Activated CD8-positive, alpha-beta memory T cell treated with anti-CD3 and anti-CD28 coated beads, Interleukin-2, amount 50 U/mL, for 4 hours (primary cell): ENCODE results near the gene LIG1.
"Not testable (repeated sequence)": the region's sequence is repeated elsewhere in the genome, so short reads cannot be mapped to it uniquely, and the experiment has no call there.

Source experiments
- DNase-seq: peaks from one replicate; pipeline ENCODE4 v3.0.0-alpha.2; 2020

LIG1 gene

GRCh38 chr19:48120505-48120904 is 49.6 kb downstream of the LIG1 start:
- no peak for DNase-seq

- no peak for DNase-seq
These were observed 52.0 kb downstream of the LIG1 start for GRCh38 chr19:48118131-48118517.

GRCh38 chr19:48117515-48118130 is 52.5 kb downstream of the LIG1 start:
- DNase-seq = no peak

- DNase-seq = no peak
These were observed 56.8 kb downstream of the LIG1 start for GRCh38 chr19:48113190-48113917.

GRCh38 chr19:48111280-48111679 is 58.9 kb downstream of the LIG1 start:
- no peak for DNase-seq

- DNase-seq = peak; percentile 80
These were observed 59.7 kb downstream of the LIG1 start, which contains the start of gene PLA2G4C for GRCh38 chr19:48110350-48110966. TSS of gene PLA2G4C (minus strand) at chr19:48110817. CDS start at chr19:48106529, 4,288 bp downstream.

- no peak for DNase-seq
These were observed 61.0 kb downstream of the LIG1 start for GRCh38 chr19:48108997-48109782.

GRCh38 chr19:48103922-48104321 is 66.2 kb downstream of the LIG1 start:
- no peak for DNase-seq

GRCh38 chr19:48102870-48103751 is 67.0 kb downstream of the LIG1 start:
- no peak for DNase-seq

- no peak for DNase-seq
These were observed 74.5 kb downstream of the LIG1 start for GRCh38 chr19:48095612-48096175.

GRCh38 chr19:48094855-48095203 is 75.3 kb downstream of the LIG1 start:
- no peak for DNase-seq

- DNase-seq = no peak
These were observed 75.9 kb downstream of the LIG1 start for GRCh38 chr19:48094129-48094854.

GRCh38 chr19:48091111-48091718 is 78.9 kb downstream of the LIG1 start:
- DNase-seq = not testable (repeated sequence)

GRCh38 chr19:48090281-48090802 is 79.8 kb downstream of the LIG1 start:
- no peak for DNase-seq

GRCh38 chr19:48088991-48089390 is 81.2 kb downstream of the LIG1 start:
- not testable (repeated sequence) for DNase-seq

GRCh38 chr19:48085904-48086864 is 84.0 kb downstream of the LIG1 start:
- no peak for DNase-seq

- no peak for DNase-seq
These were observed 85.1 kb downstream of the LIG1 start for GRCh38 chr19:48085076-48085475.

GRCh38 chr19:48081106-48081505 is 89.0 kb downstream of the LIG1 start:
- no peak for DNase-seq

GRCh38 chr19:48070177-48070769 is 99.9 kb downstream of the LIG1 start:
- DNase-seq = not testable (repeated sequence)
